ENCODE data around the gene THSD4.

Gene THSD4

DNA sequence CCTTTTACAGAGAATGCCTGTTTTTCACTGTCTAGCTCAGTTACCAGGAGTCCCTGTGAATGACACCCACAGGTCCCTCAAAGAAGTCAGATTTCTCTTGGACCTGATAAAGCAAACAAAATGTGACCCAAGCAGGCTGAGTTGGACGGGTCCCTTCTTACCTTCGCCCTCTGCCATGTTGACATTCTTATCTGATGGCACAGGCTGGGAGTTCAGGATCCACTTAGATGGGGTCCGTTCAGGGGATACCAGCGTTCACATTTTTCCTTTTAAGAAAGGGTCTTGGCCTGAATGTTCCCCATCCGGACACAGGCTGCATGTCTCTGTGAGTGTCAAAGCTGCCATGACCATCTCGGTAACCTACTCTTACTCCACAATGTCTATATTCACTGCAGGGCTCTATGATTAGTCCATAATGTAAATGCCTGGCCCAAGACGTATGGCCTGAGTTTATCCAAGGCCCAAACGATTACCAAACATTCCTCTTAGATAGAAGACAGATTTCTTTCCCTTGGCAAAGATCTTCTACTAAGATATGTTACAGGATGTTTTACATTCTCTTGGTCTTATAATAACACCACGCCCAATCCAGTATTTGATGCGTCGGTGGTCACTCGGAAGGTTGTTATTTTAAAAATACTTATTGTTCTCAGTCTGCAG, 179.1 kb downstream of the THSD4 start:
- no peaks in the 10 kb centered on the region for H3K9me2 ChIP-seq (ENCODE audit: low read depth, low read length)
- no peaks in the 10 kb centered on the region for H3K36me3 ChIP-seq (ENCODE audit: insufficient read depth, low read length)
- no peaks in the 10 kb centered on the region for H3K27me3 ChIP-seq (ENCODE audit: insufficient read depth, low read length)
- H3K9ac ChIP-seq (ENCODE audit: low read length) = no peak overlapping the region
- no peak overlapping the region for H3K4me3 ChIP-seq (ENCODE audit: low read depth, low read length, poor library complexity, severe bottlenecking)
- TF ChIP-seq, protein P1, sequence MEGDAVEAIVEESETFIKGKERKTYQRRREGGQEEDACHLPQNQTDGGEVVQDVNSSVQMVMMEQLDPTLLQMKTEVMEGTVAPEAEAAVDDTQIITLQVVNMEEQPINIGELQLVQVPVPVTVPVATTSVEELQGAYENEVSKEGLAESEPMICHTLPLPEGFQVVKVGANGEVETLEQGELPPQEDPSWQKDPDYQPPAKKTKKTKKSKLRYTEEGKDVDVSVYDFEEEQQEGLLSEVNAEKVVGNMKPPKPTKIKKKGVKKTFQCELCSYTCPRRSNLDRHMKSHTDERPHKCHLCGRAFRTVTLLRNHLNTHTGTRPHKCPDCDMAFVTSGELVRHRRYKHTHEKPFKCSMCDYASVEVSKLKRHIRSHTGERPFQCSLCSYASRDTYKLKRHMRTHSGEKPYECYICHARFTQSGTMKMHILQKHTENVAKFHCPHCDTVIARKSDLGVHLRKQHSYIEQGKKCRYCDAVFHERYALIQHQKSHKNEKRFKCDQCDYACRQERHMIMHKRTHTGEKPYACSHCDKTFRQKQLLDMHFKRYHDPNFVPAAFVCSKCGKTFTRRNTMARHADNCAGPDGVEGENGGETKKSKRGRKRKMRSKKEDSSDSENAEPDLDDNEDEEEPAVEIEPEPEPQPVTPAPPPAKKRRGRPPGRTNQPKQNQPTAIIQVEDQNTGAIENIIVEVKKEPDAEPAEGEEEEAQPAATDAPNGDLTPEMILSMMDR (IDR thresholded peaks at IDR 0.05; ENCODE audit: low read length) = no peak
- TF ChIP-seq EZH2 (IDR thresholded peaks at IDR 0.05; ENCODE audit: borderline replicate concordance, low read length) = no peak
- no peaks in the 10 kb centered on the region for H3F3A ChIP-seq (ENCODE audit: insufficient read depth, low read length)
- H3K4me1 ChIP-seq (ENCODE audit: insufficient read depth, low read length, severe bottlenecking) = no peaks in the 10 kb centered on the region
- H4K20me1 ChIP-seq (ENCODE audit: insufficient read depth, low read length) = no peaks in the 10 kb centered on the region
- no peaks in the 10 kb centered on the region for H3K79me2 ChIP-seq (ENCODE audit: insufficient read depth, low read length)
- H2AFZ ChIP-seq (ENCODE audit: low read length) = no peak overlapping the region
- H3K9me3 ChIP-seq (ENCODE audit: low read length) = no peaks in the 10 kb centered on the region
- no peak overlapping the region for H3K27ac ChIP-seq (ENCODE audit: low read depth, low read length, poor library complexity, severe bottlenecking)
- H3K4me2 ChIP-seq (ENCODE audit: low read length) = no peak overlapping the region

GRCh38 chr15:71294911-71295602, 179.8 kb downstream of the THSD4 start:
- Histone ChIP-seq H3K4me1 (ENCODE audit: insufficient read depth, low read length, severe bottlenecking) (no peaks in the 10 kb centered on the region), H3K4me2 (ENCODE audit: low read length) (no peak overlapping the region), H3K9me2 (ENCODE audit: low read depth, low read length) (no peaks in the 10 kb centered on the region), H3K4me3 (ENCODE audit: low read depth, low read length, poor library complexity, severe bottlenecking) (no peak overlapping the region), H3K9ac (ENCODE audit: low read length) (no peak overlapping the region), H3K79me2 (ENCODE audit: insufficient read depth, low read length) (no peaks in the 10 kb centered on the region), H3K27me3 (ENCODE audit: insufficient read depth, low read length) (no peaks in the 10 kb centered on the region), H2AFZ (ENCODE audit: low read length) (no peak overlapping the region), H3K36me3 (ENCODE audit: insufficient read depth, low read length) (no peaks in the 10 kb centered on the region), H3F3A (ENCODE audit: insufficient read depth, low read length) (no peaks in the 10 kb centered on the region), H3K27ac (ENCODE audit: low read depth, low read length, poor library complexity, severe bottlenecking) (no peak overlapping the region), H4K20me1 (ENCODE audit: insufficient read depth, low read length) (no peaks in the 10 kb centered on the region), H3K9me3 (ENCODE audit: low read length) (no peaks in the 10 kb centered on the region)
- TF ChIP-seq, protein P1 (IDR thresholded peaks at IDR 0.05; ENCODE audit: low read length) = no peak
- no peak for TF ChIP-seq EZH2 (IDR thresholded peaks at IDR 0.05; ENCODE audit: borderline replicate concordance, low read length)

- Histone ChIP-seq H3F3A (ENCODE audit: insufficient read depth, low read length) (no peaks in the 10 kb centered on the region), H3K9ac (ENCODE audit: low read length) (no peak overlapping the region), H3K36me3 (ENCODE audit: insufficient read depth, low read length) (no peaks in the 10 kb centered on the region), H3K9me3 (ENCODE audit: low read length) (no peaks in the 10 kb centered on the region), H3K4me3 (ENCODE audit: low read depth, low read length, poor library complexity, severe bottlenecking) (no peak overlapping the region), H3K79me2 (ENCODE audit: insufficient read depth, low read length) (no peaks in the 10 kb centered on the region), H4K20me1 (ENCODE audit: insufficient read depth, low read length) (no peaks in the 10 kb centered on the region), H3K4me1 (ENCODE audit: insufficient read depth, low read length, severe bottlenecking) (no peaks in the 10 kb centered on the region), H3K27me3 (ENCODE audit: insufficient read depth, low read length) (no peaks in the 10 kb centered on the region), H2AFZ (ENCODE audit: low read length) (no peak overlapping the region), H3K27ac (ENCODE audit: low read depth, low read length, poor library complexity, severe bottlenecking) (no peak overlapping the region), H3K9me2 (ENCODE audit: low read depth, low read length) (no peaks in the 10 kb centered on the region), H3K4me2 (ENCODE audit: low read length) (no peak overlapping the region)
- TF ChIP-seq EZH2 (IDR thresholded peaks at IDR 0.05; ENCODE audit: borderline replicate concordance, low read length) = no peak
- TF ChIP-seq, protein P1 (IDR thresholded peaks at IDR 0.05; ENCODE audit: low read length) = no peak
These were observed 180.5 kb downstream of the THSD4 start for GRCh38 chr15:71295603-71296314.
